NB4 (cell line): ENCODE measurements around the gene TLK1.

Source experiments
- DNase-seq: peaks from one replicate; pipeline ENCODE4 v3.0.0; 2010; ENCODE audit warnings: low read depth
- H3K4me3 ChIP-seq: one replicate; pipeline ENCODE4 v1.5.1; 2011; ENCODE audit warnings: mild to moderate bottlenecking, low read depth, low read length, moderate library complexity
- MYC ChIP-seq: IDR thresholded peaks from 2 replicates; pipeline ENCODE4 v1.6.1; 2011; ENCODE audit warnings: low read depth, low read length
- POLR2A ChIP-seq: IDR thresholded peaks from 2 replicates; pipeline ENCODE4 v1.6.1; 2011; ENCODE audit warnings: mild to moderate bottlenecking; ENCODE audit not compliant: insufficient read length; ENCODE audit errors: extremely low read depth
- TF ChIP-seq, protein P1 (sequence below): IDR thresholded peaks from 2 replicates; pipeline ENCODE4 v1.6.1; 2011; ENCODE audit warnings: low read depth, low read length
- TF ChIP-seq, protein P2 (sequence below): IDR thresholded peaks from one replicate; pipeline ENCODE4 v1.5.1; 2012; ENCODE audit warnings: low read depth, low read length

Gene TLK1

DNA sequence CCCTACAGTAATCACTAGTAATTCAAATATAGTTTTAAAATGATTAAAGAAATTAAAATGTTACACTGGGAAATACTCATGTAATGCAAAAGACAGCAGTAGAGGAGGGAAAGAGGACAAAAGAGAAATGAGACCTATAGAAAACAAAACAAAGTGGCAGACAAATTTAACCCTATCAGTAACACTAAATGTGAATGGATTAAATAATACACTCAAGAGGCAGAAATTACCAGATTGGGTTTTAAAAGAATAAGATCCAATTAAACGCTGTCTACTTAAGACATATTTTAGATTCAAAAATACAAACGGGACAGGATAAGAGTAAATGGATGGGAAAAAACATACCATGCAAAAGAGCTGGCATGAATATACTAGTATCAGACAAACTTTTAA is 17.0 kb downstream of the TLK1 start:
- DNase-seq: no peak
- no peak overlapping the region for H3K4me3 ChIP-seq
- TF ChIP-seq, protein P1, sequence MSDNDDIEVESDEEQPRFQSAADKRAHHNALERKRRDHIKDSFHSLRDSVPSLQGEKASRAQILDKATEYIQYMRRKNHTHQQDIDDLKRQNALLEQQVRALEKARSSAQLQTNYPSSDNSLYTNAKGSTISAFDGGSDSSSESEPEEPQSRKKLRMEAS: no peak
- TF ChIP-seq POLR2A (no peak), MYC (no peak)
- TF ChIP-seq, protein P2, sequence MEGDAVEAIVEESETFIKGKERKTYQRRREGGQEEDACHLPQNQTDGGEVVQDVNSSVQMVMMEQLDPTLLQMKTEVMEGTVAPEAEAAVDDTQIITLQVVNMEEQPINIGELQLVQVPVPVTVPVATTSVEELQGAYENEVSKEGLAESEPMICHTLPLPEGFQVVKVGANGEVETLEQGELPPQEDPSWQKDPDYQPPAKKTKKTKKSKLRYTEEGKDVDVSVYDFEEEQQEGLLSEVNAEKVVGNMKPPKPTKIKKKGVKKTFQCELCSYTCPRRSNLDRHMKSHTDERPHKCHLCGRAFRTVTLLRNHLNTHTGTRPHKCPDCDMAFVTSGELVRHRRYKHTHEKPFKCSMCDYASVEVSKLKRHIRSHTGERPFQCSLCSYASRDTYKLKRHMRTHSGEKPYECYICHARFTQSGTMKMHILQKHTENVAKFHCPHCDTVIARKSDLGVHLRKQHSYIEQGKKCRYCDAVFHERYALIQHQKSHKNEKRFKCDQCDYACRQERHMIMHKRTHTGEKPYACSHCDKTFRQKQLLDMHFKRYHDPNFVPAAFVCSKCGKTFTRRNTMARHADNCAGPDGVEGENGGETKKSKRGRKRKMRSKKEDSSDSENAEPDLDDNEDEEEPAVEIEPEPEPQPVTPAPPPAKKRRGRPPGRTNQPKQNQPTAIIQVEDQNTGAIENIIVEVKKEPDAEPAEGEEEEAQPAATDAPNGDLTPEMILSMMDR: no peak

DNA sequence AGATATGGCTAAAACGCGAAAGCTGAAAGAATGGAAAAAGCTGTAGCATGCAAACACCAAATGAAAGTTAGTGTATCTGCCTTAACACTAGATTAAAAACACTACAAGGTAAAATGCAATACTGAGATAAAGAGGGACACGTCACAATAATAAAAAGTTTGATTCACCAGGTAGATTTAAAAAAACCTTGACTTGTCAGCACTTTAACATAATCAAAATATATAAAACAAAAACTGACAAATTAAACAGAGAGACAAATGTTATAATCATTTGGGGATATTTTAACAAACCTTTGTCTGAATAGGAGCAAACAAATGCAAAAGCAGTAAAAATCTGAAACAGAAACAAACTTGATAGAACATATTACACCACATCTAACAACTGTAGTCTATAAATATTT is 18.3 kb downstream of the TLK1 start:
- TF ChIP-seq MYC (no peak), POLR2A (no peak)
- TF ChIP-seq, protein P2: no peak
- TF ChIP-seq, protein P1: no peak
- DNase-seq: no peak
- H3K4me3 ChIP-seq: no peak overlapping the region

DNA sequence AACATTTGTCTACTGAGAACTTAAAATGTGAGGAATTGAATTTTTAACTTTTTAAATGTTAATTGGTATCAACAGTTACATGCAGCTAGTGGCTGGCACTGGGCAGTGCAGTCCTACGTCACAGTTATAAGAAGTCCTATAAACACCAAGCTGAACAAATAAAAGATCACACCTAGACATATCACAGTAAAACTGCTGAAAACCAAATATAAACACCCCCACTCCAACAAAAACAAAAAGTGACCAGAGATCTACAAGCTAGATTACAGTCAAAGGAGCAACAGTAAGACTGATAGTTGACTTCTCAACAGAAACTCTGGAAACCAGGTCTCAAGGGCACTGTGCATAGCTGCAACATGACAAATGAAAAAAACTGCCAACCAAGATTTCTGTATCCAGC is 19.4 kb downstream of the TLK1 start:
- H3K4me3 ChIP-seq: no peak overlapping the region
- TF ChIP-seq POLR2A (no peak), MYC (no peak)
- TF ChIP-seq, protein P1: no peak
- DNase-seq: no peak

DNA sequence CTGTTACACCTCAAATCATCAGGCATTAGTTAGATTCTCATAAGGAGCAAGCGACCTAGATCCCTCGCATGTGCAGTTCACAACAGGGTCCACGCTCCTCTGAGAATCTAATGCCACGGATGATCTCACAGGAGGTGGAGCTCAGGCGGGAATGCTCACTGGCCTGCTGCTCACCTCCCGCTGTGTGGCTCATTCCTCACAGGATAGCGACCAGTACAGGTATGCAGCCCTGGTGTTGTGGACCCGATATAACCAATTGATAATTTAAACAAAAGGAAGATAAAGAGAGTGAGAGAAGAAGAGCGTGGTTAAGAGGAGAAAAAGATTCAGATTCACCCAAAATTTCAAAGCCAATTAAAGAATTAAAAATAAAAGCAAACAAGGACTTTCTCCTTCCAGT is 20.8 kb downstream of the TLK1 start:
- DNase-seq: no peak
- TF ChIP-seq, protein P2: no peak
- TF ChIP-seq, protein P1: no peak
- TF ChIP-seq MYC (no peak), POLR2A (no peak)
- no peak overlapping the region for H3K4me3 ChIP-seq

DNA sequence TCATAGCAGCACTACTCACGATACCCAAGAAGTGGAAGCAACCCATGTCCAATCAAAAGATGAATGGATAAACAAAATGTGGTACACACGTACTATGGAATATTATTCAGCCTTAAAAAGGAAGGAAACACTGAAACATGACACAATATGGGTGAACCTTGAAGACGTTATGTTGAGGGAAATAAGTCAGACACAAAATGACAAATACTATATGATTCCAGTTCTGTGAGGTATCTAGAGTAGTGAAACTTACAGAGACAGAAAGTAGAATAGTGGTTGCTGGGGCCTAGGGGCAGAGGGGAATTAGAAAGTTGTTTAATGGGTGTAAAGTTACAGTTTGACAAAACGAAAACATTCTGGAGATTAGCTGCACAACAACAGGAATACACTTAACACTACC is 24.7 kb downstream of the TLK1 start:
- H3K4me3 ChIP-seq: no peak overlapping the region
- DNase-seq: no peak
- TF ChIP-seq, protein P2: no peak
- TF ChIP-seq POLR2A (no peak), MYC (no peak)
- TF ChIP-seq, protein P1: no peak

DNA sequence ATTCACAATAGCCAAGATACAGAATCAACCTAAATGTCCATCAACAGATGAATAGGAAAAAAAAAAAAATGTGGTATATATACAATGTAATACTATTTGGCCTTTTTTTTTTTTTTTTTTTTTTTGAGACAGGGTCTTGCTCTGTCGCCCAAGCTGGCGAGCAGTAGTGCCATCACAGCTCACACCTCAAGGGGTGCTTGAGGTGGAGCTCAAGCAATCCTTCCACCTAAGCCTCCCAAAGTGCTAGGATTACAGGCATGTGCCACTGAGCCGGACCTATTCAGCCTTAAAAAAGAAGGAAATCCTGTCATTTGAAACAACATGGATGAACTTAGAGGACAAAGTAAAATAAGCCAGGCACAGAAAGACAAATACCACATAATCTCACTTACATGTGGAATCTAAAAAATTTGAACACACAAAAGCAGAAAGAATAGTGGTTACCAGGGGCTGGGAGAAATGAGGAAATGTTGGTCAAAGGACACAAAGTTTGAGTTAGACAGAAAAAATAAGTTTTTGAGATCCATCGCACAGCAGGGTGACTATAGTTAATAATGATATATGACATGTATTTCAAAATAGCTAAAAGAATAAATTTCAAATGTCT is 26.0 kb downstream of the TLK1 start:
- TF ChIP-seq POLR2A: no peak
- TF ChIP-seq, protein P1: no peak
- TF ChIP-seq, protein P2: no peak
- no peak for TF ChIP-seq MYC
- no peak overlapping the region for H3K4me3 ChIP-seq
- DNase-seq: no peak
